Urinary bladder (tissue), 4 donors: ENCODE results near the gene PISD. TPM values are rescaled to one million over a fixed set of nuclear protein-coding genes. Genes with fewer than 3 reads are reported as not detected.

Source experiments
- DNase-seq: peaks from one replicate; pipeline ENCODE4 v3.0.0-alpha.2; 2015; ENCODE audit errors: extremely low spot score
- H3K27ac ChIP-seq: one replicate; pipeline ENCODE4 v1.5.1; 2013; ENCODE audit warnings: low read depth, mild to moderate bottlenecking, moderate library complexity
- H3K36me3 ChIP-seq: one replicate; pipeline ENCODE4 v1.6.1; 2013; ENCODE audit warnings: mild to moderate bottlenecking, moderate library complexity; ENCODE audit not compliant: insufficient read depth
- H3K4me1 ChIP-seq: one replicate; pipeline ENCODE4 v1.6.1; 2013; ENCODE audit warnings: mild to moderate bottlenecking, moderate library complexity; ENCODE audit not compliant: insufficient read depth
- H3K4me3 ChIP-seq: one replicate; pipeline ENCODE4 v1.5.1; 2013; ENCODE audit warnings: low read depth, low read length
- WGBS: extraction: QIAGEN DNeasy Blood & Tissue Kit; methylation state at CpG from one replicate; pipeline ENCODE4 v1.1.7; 2013; 5-methylcytosine and 5-hydroxymethylcytosine counted together
- polyA plus RNA-seq: library from polyadenylated mRNA; stranded (reverse); fragments of 200-250 nt; gene quantifications from one replicate; pipeline ENCODE4 v1.2.3, GENCODE V29; 2013
- total RNA-seq: library from RNA; depleted of rRNA; stranded (reverse); fragments of >200 nt; gene quantifications from one replicate; pipeline ENCODE4 v1.2.3, GENCODE V29; 2014
- donor health status: healthy with polysubstance abuse.
- donor health status: healthy.

Gene PISD
- total and polyA plus RNA-seq, 2 donors: 20.1 to 22.6 TPM

GRCh38 chr22:31646186-31647019 lies 15.6 kb downstream of the PISD start:
- 59% methylated on average over 6 of the region's 6 CpGs for WGBS
- Histone ChIP-seq H3K36me3 (peaks cover 5% of the 10 kb centered on the region), H3K27ac (peak overlapping the region; percentile 16), H3K4me3 (no peak overlapping the region), H3K4me1 (no peaks in the 10 kb centered on the region)
- no peak for DNase-seq

- no peak for DNase-seq
- no peak overlapping the region for H3K4me3 ChIP-seq
- H3K27ac ChIP-seq: no peak overlapping the region
- 84% methylated on average over 4 of the region's 4 CpGs for WGBS
- peaks cover 2% of the 10 kb centered on the region for H3K36me3 ChIP-seq
- H3K4me1 ChIP-seq: no peaks in the 10 kb centered on the region
These were observed 22.5 kb downstream of the PISD start for GRCh38 chr22:31639436-31640039.

- no peak overlapping the region for H3K4me3 ChIP-seq
- no peak overlapping the region for H3K27ac ChIP-seq
- H3K36me3 ChIP-seq: peaks cover under 1% of the 10 kb centered on the region
- 67% methylated on average over 15 of the region's 15 CpGs for WGBS
- no peaks in the 10 kb centered on the region for H3K4me1 ChIP-seq
- no peak for DNase-seq
These were observed 24.0 kb downstream of the PISD start for GRCh38 chr22:31637891-31638618.

GRCh38 chr22:31637447-31637890 lies 24.5 kb downstream of the PISD start:
- Histone ChIP-seq H3K4me3 (no peak overlapping the region), H3K27ac (no peak overlapping the region), H3K36me3 (no peaks in the 10 kb centered on the region), H3K4me1 (no peaks in the 10 kb centered on the region)
- no peak for DNase-seq
- WGBS: 72% methylated on average over 10 of the region's 10 CpGs

GRCh38 chr22:31635638-31636306 lies 26.2 kb downstream of the PISD start:
- H3K36me3 ChIP-seq: no peaks in the 10 kb centered on the region
- no peak overlapping the region for H3K27ac ChIP-seq
- DNase-seq: no peak
- no peaks in the 10 kb centered on the region for H3K4me1 ChIP-seq
- no peak overlapping the region for H3K4me3 ChIP-seq
- 92% methylated on average over 13 of the region's 13 CpGs for WGBS

GRCh38 chr22:31631436-31631835 lies 30.6 kb downstream of the PISD start:
- H3K4me1 ChIP-seq: peaks cover 2% of the 10 kb centered on the region
- H3K27ac ChIP-seq: no peak overlapping the region
- H3K36me3 ChIP-seq: no peaks in the 10 kb centered on the region
- 81% methylated on average over 9 of the region's 9 CpGs for whole genome bisulfite sequencing
- DNase-seq: no peak
- H3K4me3 ChIP-seq: no peak overlapping the region

GRCh38 chr22:31630331-31631329 lies 31.4 kb downstream of the PISD start:
- Histone ChIP-seq H3K4me1 (peaks cover 2% of the 10 kb centered on the region), H3K4me3 (peak overlapping the region; percentile 90), H3K27ac (peak overlapping the region; percentile 59), H3K36me3 (no peaks in the 10 kb centered on the region)
- no peak for DNase-seq
- WGBS: 1% methylated on average over 65 of the region's 65 CpGs

GRCh38 chr22:31629741-31630184 lies 32.3 kb downstream of the PISD start:
- no peak for DNase-seq
- no peaks in the 10 kb centered on the region for H3K36me3 ChIP-seq
- 25% methylated on average over 14 of the region's 14 CpGs for WGBS
- H3K4me3 ChIP-seq: peak overlapping the region; percentile 90
- H3K27ac ChIP-seq: peak overlapping the region; percentile 59
- peaks cover 2% of the 10 kb centered on the region for H3K4me1 ChIP-seq

GRCh38 chr22:31628969-31629708 lies 32.9 kb downstream of the PISD start:
- H3K4me1 ChIP-seq: peaks cover 2% of the 10 kb centered on the region
- no peaks in the 10 kb centered on the region for H3K36me3 ChIP-seq
- H3K4me3 ChIP-seq: no peak overlapping the region
- no peak overlapping the region for H3K27ac ChIP-seq
- 86% methylated on average over 17 of the region's 17 CpGs for WGBS
- no peak for DNase-seq

- WGBS: 60% methylated on average over 1 of the region's 1 CpG
- peaks cover 2% of the 10 kb centered on the region for H3K4me1 ChIP-seq
- DNase-seq: no peak
- H3K36me3 ChIP-seq: no peaks in the 10 kb centered on the region
- H3K4me3 ChIP-seq: no peak overlapping the region
- H3K27ac ChIP-seq: no peak overlapping the region
These were observed 33.7 kb downstream of the PISD start for GRCh38 chr22:31628362-31628761.

GRCh38 chr22:31627223-31627731 lies 34.7 kb downstream of the PISD start:
- no peak overlapping the region for H3K27ac ChIP-seq
- peaks cover 2% of the 10 kb centered on the region for H3K4me1 ChIP-seq
- H3K4me3 ChIP-seq: no peak overlapping the region
- 78% methylated on average over 8 of the region's 8 CpGs for WGBS
- H3K36me3 ChIP-seq: no peaks in the 10 kb centered on the region
- no peak for DNase-seq
